H1 (cell line): ENCODE results near the gene PDE1A. TPM values are rescaled to one million over a fixed set of nuclear protein-coding genes. Genes with fewer than 3 reads are reported as not detected.

ENCODE experiments used
- CTCF ChIA-PET: fragments of 300-600 bp; sonication (Branson Sonifier 250); formaldehyde crosslinking; loops from one replicate; lab custom pipeline; 2021; ENCODE audit not compliant: partially characterized antibody; lab: Charles Lee
- POLR2A ChIA-PET: fragments of 300-600 bp; sonication (Branson Sonifier 250); formaldehyde crosslinking; loops from one replicate; lab custom pipeline; 2021; ENCODE audit warnings: inconsistent platforms; ENCODE audit not compliant: partially characterized antibody; lab: Charles Lee
- DNase-seq, 2 experiments: peaks; one replicate each; pipeline versions ENCODE4 v3.0.0 to v3.0.0-alpha.2; 2010 to 2022; ENCODE audit warnings: low spot score in 2 of 2, low read depth in 1 of 2, mixed read lengths in 1 of 2
- FAIRE-seq: peaks from 2 replicates; lab custom pipeline; 2011; peaks lifted over from hg19 to GRCh38; lab: Jason Lieb, UNC
- H2AFZ ChIP-seq: 2 replicates; pipeline ENCODE4 v1.8.1; 2012; ENCODE audit warnings: low read length, inconsistent platforms
- H2AK5ac ChIP-seq: 2 replicates; pipeline ENCODE4 v1.6.1; 2013; ENCODE audit warnings: low read depth, low read length
- H2BK120ac ChIP-seq: replicated peaks from 2 replicates; pipeline ENCODE3; 2013; ENCODE audit warnings: low read depth, low read length, inconsistent platforms
- H2BK12ac ChIP-seq: 2 replicates; pipeline ENCODE4 v1.6.1; 2013; ENCODE audit warnings: low read depth, low read length
- H2BK15ac ChIP-seq: 2 replicates; pipeline ENCODE4 v1.6.1; 2013; ENCODE audit warnings: low read length
- H2BK20ac ChIP-seq: 2 replicates; pipeline ENCODE4 v1.6.1; 2013; ENCODE audit warnings: low read length
- H2BK5ac ChIP-seq: 2 replicates; pipeline ENCODE4 v1.6.1; 2013; ENCODE audit warnings: low read depth, low read length
- H3K14ac ChIP-seq: 2 replicates; pipeline ENCODE4 v1.6.1; 2013; ENCODE audit warnings: inconsistent platforms; ENCODE audit not compliant: insufficient read length
- H3K18ac ChIP-seq: 2 replicates; pipeline ENCODE4 v1.6.1; 2013; ENCODE audit warnings: low read length; ENCODE audit errors: extremely low read depth
- H3K23ac ChIP-seq: 2 replicates; pipeline ENCODE4 v1.6.1; 2013; ENCODE audit warnings: inconsistent platforms; ENCODE audit not compliant: insufficient read length
- H3K23me2 ChIP-seq: 2 replicates; pipeline ENCODE4 v1.6.1; 2013; ENCODE audit warnings: low read depth, low read length
- H3K27ac ChIP-seq: 2 replicates; pipeline ENCODE4 v1.6.1; 2011; ENCODE audit warnings: low read depth, low read length, inconsistent platforms
- H3K27me3 ChIP-seq, 4 experiments: replicated peaks in 1 of 4; 1 replicate in 1 of 4; 2 replicates in 3 of 4; pipeline versions ENCODE4 v1.6.1 to v1.8.1; 2011 to 2013; ENCODE audit warnings: low read length in 3 of 4, mild to moderate bottlenecking in 3 of 4, inconsistent platforms in 2 of 4, mixed read lengths in 2 of 4, moderate library complexity in 1 of 4; ENCODE audit not compliant: control insufficient read depth in 3 of 4, insufficient read depth in 3 of 4; ENCODE audit errors: extremely low read depth in 1 of 4
- H3K36me3 ChIP-seq, 4 experiments: 2 replicates each; pipeline versions ENCODE4 v1.6.1 to v1.8.1; 2011 to 2013; ENCODE audit warnings: mild to moderate bottlenecking in 4 of 4, low read length in 3 of 4, moderate library complexity in 2 of 4, control low read depth in 1 of 4, inconsistent platforms in 1 of 4; ENCODE audit not compliant: insufficient read depth in 4 of 4, control insufficient read depth in 2 of 4
- H3K4ac ChIP-seq: replicated peaks from 2 replicates; pipeline ENCODE3; 2013; ENCODE audit warnings: low read length, low read depth, mixed read lengths, inconsistent platforms; ENCODE audit not compliant: insufficient read length
- H3K4me1 ChIP-seq, 4 experiments: replicated peaks in 1 of 4; 1 replicate in 1 of 4; 2 replicates in 3 of 4; pipeline versions ENCODE4 v1.6.1 to v1.8.1; 2011 to 2013; ENCODE audit warnings: low read length in 3 of 4, inconsistent platforms in 2 of 4, mixed read lengths in 1 of 4; ENCODE audit not compliant: insufficient read depth in 4 of 4, control insufficient read depth in 3 of 4
- H3K4me2 ChIP-seq, 2 experiments: 2 replicates each; pipeline versions ENCODE4 v1.6.1 to v1.8.1; 2011 to 2013; ENCODE audit warnings: low read depth in 2 of 2, low read length in 2 of 2, control low read depth in 1 of 2, inconsistent platforms in 1 of 2, mild to moderate bottlenecking in 1 of 2; ENCODE audit not compliant: insufficient read depth in 1 of 2
- H3K4me3 ChIP-seq, 4 experiments: fragments of 200-600, 300-600 bp in 1 of 4; sonication (generic), shearing (Covaris generic), sonication (Bioruptor Twin) in 1 of 4; 2 replicates each; pipeline versions ENCODE4 v1.5.1 to v1.8.1; 2011 to 2016; ENCODE audit warnings: low read length in 4 of 4, low read depth in 3 of 4, control low read depth in 2 of 4, inconsistent platforms in 2 of 4, mild to moderate bottlenecking in 2 of 4, mixed read lengths in 1 of 4, moderate library complexity in 1 of 4; ENCODE audit not compliant: insufficient read depth in 2 of 4; ENCODE audit errors: extremely low read depth in 1 of 4
- H3K56ac ChIP-seq: replicated peaks from 2 replicates; pipeline ENCODE3; 2013; ENCODE audit warnings: low read depth, mild to moderate bottlenecking, mixed read lengths, low read length, inconsistent platforms; ENCODE audit not compliant: insufficient read length
- H3K79me1 ChIP-seq: 2 replicates; pipeline ENCODE4 v1.6.1; 2013; ENCODE audit warnings: low read depth, low read length, control low read depth
- H3K79me2 ChIP-seq, 2 experiments: 2 replicates each; pipeline versions ENCODE4 v1.6.1 to v1.8.1; 2012 to 2013; ENCODE audit warnings: low read length in 2 of 2, mild to moderate bottlenecking in 2 of 2, inconsistent platforms in 1 of 2; ENCODE audit not compliant: insufficient read depth in 2 of 2, control insufficient read depth in 1 of 2
- H3K9ac ChIP-seq, 4 experiments: replicated peaks in 1 of 4; 1 replicate in 1 of 4; 2 replicates in 3 of 4; pipeline versions ENCODE4 v1.6.1 to v1.8.1; 2011 to 2013; ENCODE audit warnings: low read depth in 3 of 4, low read length in 3 of 4, control low read depth in 2 of 4, mild to moderate bottlenecking in 2 of 4, moderate library complexity in 2 of 4, inconsistent platforms in 1 of 4; ENCODE audit errors: extremely low read depth in 1 of 4
- H3K9me3 ChIP-seq, 2 experiments: 2 replicates each; pipeline versions ENCODE4 v1.6.1 to v1.8.1; 2012 to 2013; ENCODE audit warnings: mild to moderate bottlenecking in 2 of 2, moderate library complexity in 2 of 2, control low read depth in 1 of 2, inconsistent platforms in 1 of 2, low read depth in 1 of 2, low read length in 1 of 2, mixed read lengths in 1 of 2; ENCODE audit not compliant: insufficient read depth in 2 of 2
- H4K20me1 ChIP-seq, 2 experiments: replicated peaks in 1 of 2; 2 replicates each; pipeline versions ENCODE3 to v1.8.1; 2011 to 2013; ENCODE audit warnings: inconsistent platforms in 2 of 2, low read length in 2 of 2, mild to moderate bottlenecking in 1 of 2; ENCODE audit not compliant: insufficient read depth in 2 of 2, control insufficient read depth in 1 of 2
- H4K5ac ChIP-seq: 2 replicates; pipeline ENCODE4 v1.6.1; 2013; ENCODE audit warnings: low read length, low read depth, mixed read lengths, inconsistent platforms; ENCODE audit not compliant: insufficient read length
- H4K8ac ChIP-seq: 2 replicates; pipeline ENCODE4 v1.8.0; 2013; ENCODE audit warnings: mild to moderate bottlenecking, moderate library complexity, low read length, inconsistent platforms; ENCODE audit not compliant: insufficient read depth; ENCODE audit errors: extremely low read depth
- H4K91ac ChIP-seq: replicated peaks from 2 replicates; pipeline ENCODE3; 2013; ENCODE audit warnings: low read length, mixed read lengths, inconsistent platforms; ENCODE audit not compliant: insufficient read length
- ATF2 ChIP-seq: IDR thresholded peaks from 2 replicates; pipeline ENCODE4 v1.6.1; 2012; ENCODE audit warnings: low read length, inconsistent platforms
- CHD2 ChIP-seq: IDR thresholded peaks from 2 replicates; pipeline ENCODE4 v1.6.1; 2012; ENCODE audit warnings: low read length, improper control_type of control experiment
- CTCF ChIP-seq, 3 experiments: IDR thresholded peaks; 1 replicate in 2 of 3; 2 replicates in 1 of 3; pipeline versions ENCODE4 v1.5.1 to v1.6.1; 2011; ENCODE audit warnings: low read length in 3 of 3, mild to moderate bottlenecking in 3 of 3, inconsistent platforms in 2 of 3, low read depth in 1 of 3, moderate library complexity in 1 of 3; ENCODE audit not compliant: insufficient read depth in 1 of 3; ENCODE audit errors: control extremely low read depth in 1 of 3
- JUND ChIP-seq: IDR thresholded peaks from 2 replicates; pipeline ENCODE4 v1.6.1; 2011; ENCODE audit warnings: mild to moderate bottlenecking, improper control_type of control experiment, low read length
- NANOG ChIP-seq: IDR thresholded peaks from 2 replicates; pipeline ENCODE4 v1.6.1; 2011; ENCODE audit warnings: low read length, low read depth, mild to moderate bottlenecking, inconsistent platforms; ENCODE audit not compliant: insufficient read depth, poor library complexity, severe bottlenecking
- PHF8 ChIP-seq: fragments of 200-600 bp; sonication (generic); conservative IDR thresholded peaks from 2 replicates; pipeline ENCODE4 v1.7.1; 2012; ENCODE audit warnings: low read depth, mild to moderate bottlenecking, inconsistent platforms, low read length, moderate library complexity
- SIRT6 ChIP-seq: IDR thresholded peaks from one replicate; pipeline ENCODE4 v1.7.1; 2012; ENCODE audit warnings: low read length, inconsistent platforms
- SIX5 ChIP-seq: IDR thresholded peaks from 2 replicates; pipeline ENCODE4 v1.6.1; 2011; ENCODE audit warnings: mild to moderate bottlenecking, low read depth, low read length
- SP4 ChIP-seq: IDR thresholded peaks from 2 replicates; pipeline ENCODE4 v1.6.1; 2012; ENCODE audit warnings: low read length, inconsistent platforms
- WGBS, 2 experiments: shearing (Covaris generic) in 1 of 2; methylation state at CpG; one replicate each; pipeline versions ENCODE4 v1.1.6 to v1.1.7; 2013 to 2015; ENCODE audit warnings: low lambda C conversion rate in 2 of 2, mixed read lengths in 2 of 2, inconsistent platforms in 1 of 2, low coverage in 1 of 2, missing lambda C conversion rate in 1 of 2; ENCODE audit not compliant: insufficient replicate concordance in 2 of 2, insufficient coverage in 1 of 2, insufficient read length in 1 of 2; ENCODE audit errors: extremely low coverage in 1 of 2, missing lambda C conversion rate in 1 of 2; 5-methylcytosine and 5-hydroxymethylcytosine counted together
- polyA plus RNA-seq, 7 experiments: library from polyadenylated mRNA; depleted of rRNA in 3 of 7; stranded (reverse) in 5 of 7; unstranded in 2 of 7; fragments of >200 nt in 5 of 7; fragments of 200-250 nt in 2 of 7; gene quantifications; 1 replicate in 5 of 7; 2 replicates in 1 of 7; 4 replicates in 1 of 7; pipeline versions ENCODE4 v1.2.1 to v1.2.3, GENCODE V29; 2011 to 2013; ENCODE audit warnings: missing spikeins in 2 of 7, mixed read lengths in 2 of 7
- total RNA-seq: library from RNA; stranded (reverse); fragmentation: NEBNext Ultra II Directional; extraction: Animal tissue kit (Norgen Biotek cat#: 25700); gene quantifications from 2 replicates; pipeline ENCODE4 v1.2.1, GENCODE V29; 2021
- TF ChIP-seq, protein P1 (sequence below): IDR thresholded peaks from 2 replicates; pipeline ENCODE4 v1.6.1; 2012; ENCODE audit warnings: inconsistent platforms

PDE1A gene
- total and polyA plus RNA-seq, 2 of the 8 experiments (the other 6 are each of a cell fraction or from before 2014, with no cell fraction given) = 0.34 TPM; not detected in 1

GRCh38 chr2:182182436-182182835 is 244.4 kb downstream of the PDE1A start:
- Histone ChIP-seq H3K18ac (no peak overlapping the region), H3K79me1 (no peaks in the 10 kb centered on the region), H3K9me3 (0 out of 4 replicates have a peak, but pooled peaks cover 0 to 4% of the 10 kb centered on the region in 2 experiments), H2AK5ac (no peak overlapping the region), H3K23ac (no peak overlapping the region), H2BK20ac (no peak overlapping the region), H4K91ac (no peak overlapping the region), H2BK15ac (no peak overlapping the region), H2BK5ac (no peak overlapping the region), H2AFZ (no peak overlapping the region), H3K56ac (no peak overlapping the region), H3K4ac (no peak overlapping the region), H3K4me1 (no peaks in the 10 kb centered on the region), H3K36me3 (no peaks in the 10 kb centered on the region), H4K8ac (no peak overlapping the region), H2BK120ac (no peak overlapping the region), H3K23me2 (no peaks in the 10 kb centered on the region; the same call in 1 of the 2 replicates), H3K79me2 (no peaks in the 10 kb centered on the region), H3K4me2 (no peak overlapping the region), H4K5ac (no peak overlapping the region), H2BK12ac (no peak overlapping the region), H3K4me3 (no peak overlapping the region), H3K14ac (no peak overlapping the region), H3K9ac (no peak overlapping the region), H3K27me3 (no peaks in the 10 kb centered on the region), H3K27ac (no peak overlapping the region), H4K20me1 (no peaks in the 10 kb centered on the region)
- ChIA-PET CTCF (no interaction called here), POLR2A (no interaction called here)
- FAIRE-seq (no peak), DNase-seq (no peak)
- 88% methylated on average over 2 of the region's 2 CpGs; no CpG with 5 or more reads in 1 of the 2 experiments for WGBS, 2 experiments
- no peak for TF ChIP-seq ATF2
- TF ChIP-seq CTCF (IDR thresholded peaks at IDR 0.05; ENCODE audit: control extremely low read depth in 1 of 3, insufficient read depth in 1 of 3, low read depth in 1 of 3, low read length in 3 of 3) = no peak
- no peak for TF ChIP-seq SP4
- no peak for TF ChIP-seq PHF8
- no peak for TF ChIP-seq CHD2
- TF ChIP-seq, protein P1, sequence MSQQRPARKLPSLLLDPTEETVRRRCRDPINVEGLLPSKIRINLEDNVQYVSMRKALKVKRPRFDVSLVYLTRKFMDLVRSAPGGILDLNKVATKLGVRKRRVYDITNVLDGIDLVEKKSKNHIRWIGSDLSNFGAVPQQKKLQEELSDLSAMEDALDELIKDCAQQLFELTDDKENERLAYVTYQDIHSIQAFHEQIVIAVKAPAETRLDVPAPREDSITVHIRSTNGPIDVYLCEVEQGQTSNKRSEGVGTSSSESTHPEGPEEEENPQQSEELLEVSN = no peak
- no peak for TF ChIP-seq JUND
- no peak for TF ChIP-seq NANOG
- TF ChIP-seq SIX5 = no peak
- TF ChIP-seq SIRT6 = no peak
